OCI-LY7 (cell line): ENCODE results near the gene FLNB.

Experiments used
- EZH2phosphoT487 ChIP-seq: fragments of 200-600 bp; sonication (generic); IDR thresholded peaks from 2 replicates; pipeline ENCODE4 v1.6.1; 2018; ENCODE audit warnings: low read depth, borderline replicate concordance, mild to moderate bottlenecking, mixed run types, antibody characterized with exemption, low read length, moderate library complexity, mixed read lengths
- TF ChIP-seq, protein P1 (sequence below): fragments of 200-600 bp; sonication (generic); conservative IDR thresholded peaks from 2 replicates; pipeline ENCODE4 v1.5.1; 2014; ENCODE audit warnings: mild to moderate bottlenecking, antibody characterized with exemption, low read length, moderate library complexity, mixed read lengths

DNA sequence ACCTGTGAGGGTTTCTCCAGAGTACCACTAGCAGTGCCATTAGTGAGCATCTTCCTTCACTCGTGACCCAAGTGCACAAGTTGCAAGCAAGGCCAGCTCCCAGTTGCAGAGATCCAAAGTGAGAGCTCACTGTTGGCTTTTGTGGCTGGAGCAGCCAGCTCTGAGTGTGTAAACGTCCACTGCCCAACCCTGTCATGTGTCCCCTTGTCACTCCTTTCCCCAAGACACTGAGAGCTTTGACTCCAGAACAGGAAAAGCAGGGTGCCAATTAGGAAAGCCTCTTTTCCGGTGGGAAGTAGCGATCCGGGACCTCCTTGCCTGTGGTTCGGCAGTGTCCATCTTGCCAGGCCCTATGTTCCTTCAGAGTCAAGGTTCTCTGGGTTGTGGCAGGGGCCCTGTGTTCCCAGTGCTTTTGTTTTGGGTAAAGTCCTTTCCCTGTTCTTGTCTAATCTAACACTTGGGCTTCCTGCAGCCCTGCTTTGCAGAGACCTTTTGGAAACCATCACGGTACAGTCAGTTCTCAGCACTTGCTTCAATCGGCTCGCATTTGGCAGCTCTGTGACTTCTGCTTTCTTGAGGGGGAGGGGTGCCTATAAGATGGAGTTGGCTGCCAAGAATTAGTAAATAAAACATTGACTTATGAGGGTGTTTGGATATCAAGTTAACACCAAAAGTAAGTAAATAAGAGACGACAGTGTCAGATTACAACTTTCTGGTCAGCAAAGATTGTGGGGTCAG lies 112.0 kb downstream of the FLNB start:
- TF ChIP-seq, protein P1, sequence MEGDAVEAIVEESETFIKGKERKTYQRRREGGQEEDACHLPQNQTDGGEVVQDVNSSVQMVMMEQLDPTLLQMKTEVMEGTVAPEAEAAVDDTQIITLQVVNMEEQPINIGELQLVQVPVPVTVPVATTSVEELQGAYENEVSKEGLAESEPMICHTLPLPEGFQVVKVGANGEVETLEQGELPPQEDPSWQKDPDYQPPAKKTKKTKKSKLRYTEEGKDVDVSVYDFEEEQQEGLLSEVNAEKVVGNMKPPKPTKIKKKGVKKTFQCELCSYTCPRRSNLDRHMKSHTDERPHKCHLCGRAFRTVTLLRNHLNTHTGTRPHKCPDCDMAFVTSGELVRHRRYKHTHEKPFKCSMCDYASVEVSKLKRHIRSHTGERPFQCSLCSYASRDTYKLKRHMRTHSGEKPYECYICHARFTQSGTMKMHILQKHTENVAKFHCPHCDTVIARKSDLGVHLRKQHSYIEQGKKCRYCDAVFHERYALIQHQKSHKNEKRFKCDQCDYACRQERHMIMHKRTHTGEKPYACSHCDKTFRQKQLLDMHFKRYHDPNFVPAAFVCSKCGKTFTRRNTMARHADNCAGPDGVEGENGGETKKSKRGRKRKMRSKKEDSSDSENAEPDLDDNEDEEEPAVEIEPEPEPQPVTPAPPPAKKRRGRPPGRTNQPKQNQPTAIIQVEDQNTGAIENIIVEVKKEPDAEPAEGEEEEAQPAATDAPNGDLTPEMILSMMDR = no peak
- TF ChIP-seq EZH2phosphoT487 = no peak
